Measurements from ENCODE around the gene NOL4L.

NOL4L gene

DNA sequence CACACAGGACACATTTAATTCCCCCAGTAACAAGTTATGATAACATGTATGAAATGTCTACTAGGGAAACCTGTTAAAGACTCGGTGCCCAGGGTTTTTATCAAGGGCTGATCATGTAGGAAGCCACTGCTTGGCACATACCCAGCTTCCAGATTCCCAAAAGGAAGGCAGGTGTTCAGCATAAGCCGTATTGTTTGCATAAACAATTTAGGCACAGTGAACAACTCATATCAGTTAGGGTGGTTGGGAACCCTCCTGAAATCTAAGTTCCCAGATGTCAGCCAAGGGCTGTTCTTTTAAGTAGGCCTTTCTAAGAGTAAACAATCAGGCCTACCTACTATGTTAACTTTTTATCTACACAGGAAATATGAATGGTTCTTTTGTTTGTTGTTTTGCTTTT is 152.9 kb downstream of the NOL4L start:
- Histone ChIP-seq H3K23ac (ENCODE audit: low read length) (no peak overlapping the region), H4K12ac (ENCODE audit: low read depth, low read length) (no peak overlapping the region), H3K79me2 (ENCODE audit: control insufficient read depth, insufficient read depth, low read length, poor library complexity) (no peaks in the 10 kb centered on the region), H3K4me1 (ENCODE audit: control insufficient read depth in 1 of 2, insufficient read depth in 2 of 2, low read length in 2 of 2) (no peaks in the 10 kb centered on the region), H3K79me1 (ENCODE audit: low read length) (no peaks in the 10 kb centered on the region), H3K4ac (ENCODE audit: low read depth, low read length) (no peak overlapping the region), H2BK12ac (ENCODE audit: low read length) (no peak overlapping the region), H3K14ac (ENCODE audit: low read length) (no peak overlapping the region), H3K4me3 (ENCODE audit: low read depth, low read length) (no peak overlapping the region), H3K9me3 (ENCODE audit: insufficient read depth, low read depth, low read length) (no peaks in the 10 kb centered on the region), H4K91ac (ENCODE audit: low read depth, low read length) (no peak overlapping the region), H3K36me3 (ENCODE audit: control insufficient read depth in 1 of 2, insufficient read depth in 2 of 2, low read length in 2 of 2) (peaks cover 61 to 83% of the 10 kb centered on the region in 2 experiments), H3K27me3 (ENCODE audit: insufficient read depth, low read length) (no peaks in the 10 kb centered on the region), H2AFZ (ENCODE audit: insufficient read depth, low read length, poor library complexity) (no peak overlapping the region), H3K4me2 (ENCODE audit: low read length) (no peak overlapping the region), H2AK5ac (ENCODE audit: low read length) (no peak overlapping the region), H4K8ac (ENCODE audit: low read depth, low read length) (no peak overlapping the region), H2BK5ac (ENCODE audit: low read depth, low read length, poor library complexity) (no peak overlapping the region), H3K27ac (ENCODE audit: low read depth, low read length) (no peak overlapping the region), H3K9ac (ENCODE audit: low read length) (no peak overlapping the region), H2BK120ac (ENCODE audit: insufficient read depth, low read length, poor library complexity) (no peak overlapping the region), H3K18ac (ENCODE audit: low read length) (no peak overlapping the region)
- no CpG with 5 or more reads among the region's 2 CpGs for WGBS (ENCODE audit: extremely low coverage, insufficient coverage, insufficient read length)
- DNase-seq: no peak

DNA sequence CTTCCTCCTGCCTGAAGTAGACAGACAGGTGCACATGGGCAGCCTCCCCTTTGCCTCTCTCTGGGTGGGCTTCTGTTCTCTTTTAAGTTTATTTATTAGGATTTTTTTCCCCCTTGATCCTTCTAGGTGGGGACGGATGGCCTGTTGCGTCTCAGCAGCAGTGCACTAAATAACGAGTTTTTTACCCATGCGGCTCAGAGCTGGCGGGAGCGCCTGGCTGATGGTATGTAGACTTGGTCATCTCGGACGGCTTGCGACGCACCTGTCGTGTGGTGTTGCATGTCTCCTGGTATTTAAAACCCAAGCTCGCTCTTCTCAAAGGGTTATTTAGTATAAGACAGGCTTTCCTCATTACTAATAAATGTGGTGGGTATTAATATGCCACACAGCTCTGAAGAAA is 153.7 kb downstream of the NOL4L start:
- no peaks in the 10 kb centered on the region for H3K4me1 ChIP-seq (ENCODE audit: control insufficient read depth in 1 of 2, insufficient read depth in 2 of 2, low read length in 2 of 2)
- H3K9ac ChIP-seq (ENCODE audit: low read length): no peak overlapping the region
- H2BK120ac ChIP-seq (ENCODE audit: insufficient read depth, low read length, poor library complexity): no peak overlapping the region
- H3K4ac ChIP-seq (ENCODE audit: low read depth, low read length): no peak overlapping the region
- H2AK5ac ChIP-seq (ENCODE audit: low read length): no peak overlapping the region
- H3K27ac ChIP-seq (ENCODE audit: low read depth, low read length): no peak overlapping the region
- H3K79me2 ChIP-seq (ENCODE audit: control insufficient read depth, insufficient read depth, low read length, poor library complexity): no peaks in the 10 kb centered on the region
- no peaks in the 10 kb centered on the region for H3K27me3 ChIP-seq (ENCODE audit: insufficient read depth, low read length)
- H4K91ac ChIP-seq (ENCODE audit: low read depth, low read length): no peak overlapping the region
- no peak overlapping the region for H2BK5ac ChIP-seq (ENCODE audit: low read depth, low read length, poor library complexity)
- H3K14ac ChIP-seq (ENCODE audit: low read length): no peak overlapping the region
- no peak overlapping the region for H3K18ac ChIP-seq (ENCODE audit: low read length)
- no peak overlapping the region for H4K8ac ChIP-seq (ENCODE audit: low read depth, low read length)
- no peak for DNase-seq
- H2AFZ ChIP-seq (ENCODE audit: insufficient read depth, low read length, poor library complexity): no peak overlapping the region
- no peak overlapping the region for H3K4me3 ChIP-seq (ENCODE audit: low read depth, low read length)
- H3K36me3 ChIP-seq (ENCODE audit: control insufficient read depth in 1 of 2, insufficient read depth in 2 of 2, low read length in 2 of 2): peaks cover 54 to 75% of the 10 kb centered on the region in 2 experiments
- H4K12ac ChIP-seq (ENCODE audit: low read depth, low read length): no peak overlapping the region
- no peak overlapping the region for H3K23ac ChIP-seq (ENCODE audit: low read length)
- H3K4me2 ChIP-seq (ENCODE audit: low read length): no peak overlapping the region
- H3K79me1 ChIP-seq (ENCODE audit: low read length): no peaks in the 10 kb centered on the region
- no peaks in the 10 kb centered on the region for H3K9me3 ChIP-seq (ENCODE audit: insufficient read depth, low read depth, low read length)
- no CpG with 5 or more reads among the region's 12 CpGs for WGBS (ENCODE audit: extremely low coverage, insufficient coverage, insufficient read length)
- H2BK12ac ChIP-seq (ENCODE audit: low read length): no peak overlapping the region

DNA sequence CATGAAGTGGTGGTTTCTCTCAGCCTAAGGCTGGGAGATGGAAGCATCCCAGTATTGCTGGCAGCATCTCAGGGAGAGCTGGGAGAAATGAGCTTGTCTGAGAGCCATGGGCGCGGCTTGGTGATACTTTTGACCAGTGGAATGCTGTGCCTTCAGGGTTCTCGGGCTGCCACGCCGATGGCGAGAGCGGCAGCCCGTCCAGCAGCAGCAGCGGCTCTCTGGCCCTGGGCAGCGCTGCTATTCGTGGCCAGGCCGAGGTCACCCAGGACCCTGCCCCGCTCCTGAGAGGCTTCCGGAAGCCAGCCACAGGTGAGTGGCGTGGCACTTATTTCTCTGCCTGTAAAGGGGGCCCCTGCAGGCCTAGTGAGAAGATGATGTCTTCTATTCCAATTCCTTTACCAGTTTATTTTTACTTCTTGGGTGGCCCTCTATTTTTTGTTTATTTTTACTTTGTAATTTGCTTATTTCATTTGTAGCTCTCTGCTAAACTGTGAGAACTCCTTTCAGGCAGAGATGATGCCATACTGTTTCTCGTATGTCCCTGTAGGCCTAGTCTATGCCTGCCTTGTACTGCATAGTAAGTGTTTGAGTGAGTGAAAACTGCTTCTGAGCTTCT is 155.3 kb downstream of the NOL4L start:
- Histone ChIP-seq H3K4me3 (ENCODE audit: low read depth, low read length) (no peak overlapping the region), H3K14ac (ENCODE audit: low read length) (no peak overlapping the region), H4K91ac (ENCODE audit: low read depth, low read length) (no peak overlapping the region), H3K4ac (ENCODE audit: low read depth, low read length) (no peak overlapping the region), H3K27ac (ENCODE audit: low read depth, low read length) (no peak overlapping the region), H3K18ac (ENCODE audit: low read length) (no peak overlapping the region), H4K12ac (ENCODE audit: low read depth, low read length) (no peak overlapping the region), H3K9ac (ENCODE audit: low read length) (no peak overlapping the region), H3K79me2 (ENCODE audit: control insufficient read depth, insufficient read depth, low read length, poor library complexity) (no peaks in the 10 kb centered on the region), H4K8ac (ENCODE audit: low read depth, low read length) (no peak overlapping the region), H2BK12ac (ENCODE audit: low read length) (no peak overlapping the region), H3K79me1 (ENCODE audit: low read length) (no peaks in the 10 kb centered on the region), H3K23ac (ENCODE audit: low read length) (no peak overlapping the region), H2BK5ac (ENCODE audit: low read depth, low read length, poor library complexity) (no peak overlapping the region), H3K27me3 (ENCODE audit: insufficient read depth, low read length) (no peaks in the 10 kb centered on the region), H2AFZ (ENCODE audit: insufficient read depth, low read length, poor library complexity) (no peak overlapping the region), H3K4me2 (ENCODE audit: low read length) (no peak overlapping the region), H2BK120ac (ENCODE audit: insufficient read depth, low read length, poor library complexity) (no peak overlapping the region), H2AK5ac (ENCODE audit: low read length) (no peak overlapping the region), H3K36me3 (ENCODE audit: control insufficient read depth in 1 of 2, insufficient read depth in 2 of 2, low read length in 2 of 2) (peaks cover 38 to 59% of the 10 kb centered on the region in 2 experiments), H3K4me1 (ENCODE audit: control insufficient read depth in 1 of 2, insufficient read depth in 2 of 2, low read length in 2 of 2) (no peaks in the 10 kb centered on the region), H3K9me3 (ENCODE audit: insufficient read depth, low read depth, low read length) (no peaks in the 10 kb centered on the region)
- no peak for DNase-seq
- WGBS (ENCODE audit: extremely low coverage, insufficient coverage, insufficient read length): no CpG with 5 or more reads among the region's 16 CpGs

GRCh38 chr20:32429343-32429742 is 155.8 kb downstream of the NOL4L start:
- Histone ChIP-seq H3K27me3 (ENCODE audit: insufficient read depth, low read length) (no peaks in the 10 kb centered on the region), H3K36me3 (ENCODE audit: control insufficient read depth in 1 of 2, insufficient read depth in 2 of 2, low read length in 2 of 2) (peaks cover 32 to 54% of the 10 kb centered on the region in 2 experiments), H3K18ac (ENCODE audit: low read length) (no peak overlapping the region), H3K4me2 (ENCODE audit: low read length) (no peak overlapping the region), H3K14ac (ENCODE audit: low read length) (no peak overlapping the region), H2AK5ac (ENCODE audit: low read length) (no peak overlapping the region), H3K4me1 (ENCODE audit: control insufficient read depth in 1 of 2, insufficient read depth in 2 of 2, low read length in 2 of 2) (no peaks in the 10 kb centered on the region), H3K79me2 (ENCODE audit: control insufficient read depth, insufficient read depth, low read length, poor library complexity) (no peaks in the 10 kb centered on the region), H3K9ac (ENCODE audit: low read length) (no peak overlapping the region), H2BK120ac (ENCODE audit: insufficient read depth, low read length, poor library complexity) (no peak overlapping the region), H2BK5ac (ENCODE audit: low read depth, low read length, poor library complexity) (no peak overlapping the region), H4K8ac (ENCODE audit: low read depth, low read length) (no peak overlapping the region), H3K23ac (ENCODE audit: low read length) (no peak overlapping the region), H3K4me3 (ENCODE audit: low read depth, low read length) (no peak overlapping the region), H4K91ac (ENCODE audit: low read depth, low read length) (no peak overlapping the region), H3K9me3 (ENCODE audit: insufficient read depth, low read depth, low read length) (no peaks in the 10 kb centered on the region), H3K4ac (ENCODE audit: low read depth, low read length) (no peak overlapping the region), H4K12ac (ENCODE audit: low read depth, low read length) (no peak overlapping the region), H3K79me1 (ENCODE audit: low read length) (no peaks in the 10 kb centered on the region), H2AFZ (ENCODE audit: insufficient read depth, low read length, poor library complexity) (no peak overlapping the region), H3K27ac (ENCODE audit: low read depth, low read length) (no peak overlapping the region), H2BK12ac (ENCODE audit: low read length) (no peak overlapping the region)
- WGBS (ENCODE audit: extremely low coverage, insufficient coverage, insufficient read length): no CpG with 5 or more reads among the region's 7 CpGs
- DNase-seq: no peak
